ACC112 (cell line): ENCODE results near the gene EVA1C.
A peak's percentile ranks its signal among the peaks of the same experiment; 100 is the strongest.
"Not testable (repeated sequence)": the region's sequence is repeated elsewhere in the genome, so short reads cannot be mapped to it uniquely, and the experiment has no call there.

ENCODE experiments used
- H2AFZ ChIP-seq: fragments of 200-600 bp; sonication (generic); one replicate; pipeline ENCODE4 v1.6.0; 2017; ENCODE audit warnings: antibody characterized with exemption, low read length; ENCODE audit not compliant: unreplicated experiment
- H3K27ac ChIP-seq: fragments of 200-600 bp; sonication (generic); 2 replicates; pipeline ENCODE4 v1.5.1; 2014; ENCODE audit warnings: low read depth, mild to moderate bottlenecking, antibody characterized with exemption, low read length, moderate library complexity
- H3K27me3 ChIP-seq: fragments of 200-600 bp; sonication (generic); 2 replicates; pipeline ENCODE4 v1.6.1; 2014; ENCODE audit warnings: mild to moderate bottlenecking, antibody characterized with exemption, low read length, moderate library complexity, mixed read lengths; ENCODE audit not compliant: insufficient read depth
- H3K36me3 ChIP-seq: fragments of 200-600 bp; sonication (generic); 2 replicates; pipeline ENCODE4 v1.6.1; 2016; ENCODE audit warnings: mild to moderate bottlenecking, antibody characterized with exemption, low read length, moderate library complexity, mixed read lengths; ENCODE audit not compliant: insufficient read depth
- H3K4me1 ChIP-seq: fragments of 200-600 bp; sonication (generic); one replicate; pipeline ENCODE4 v1.6.1; 2016; ENCODE audit warnings: low read length, mixed read lengths; ENCODE audit not compliant: insufficient read depth, unreplicated experiment, control insufficient read depth
- H3K4me3 ChIP-seq: fragments of 200-600 bp; sonication (generic); 2 replicates; pipeline ENCODE4 v1.5.1; 2014; ENCODE audit warnings: mild to moderate bottlenecking, low read depth, low read length
- H3K79me2 ChIP-seq: fragments of 200-600 bp; sonication (generic); one replicate; pipeline ENCODE4 v1.6.0; 2016; ENCODE audit warnings: low read length; ENCODE audit not compliant: control insufficient read depth, unreplicated experiment, insufficient read depth

Gene EVA1C

GRCh38 chr21:32496568-32496967 is 84.1 kb downstream of the EVA1C start:
- Histone ChIP-seq H3K4me1 (peaks cover 70% of the 10 kb centered on the region), H3K36me3 (peaks cover 4% of the 10 kb centered on the region), H3K27ac (peak overlapping the region; percentile 97)

GRCh38 chr21:32499249-32500055 is 86.9 kb downstream of the EVA1C start:
- Histone ChIP-seq H3K27me3 (no peaks in the 10 kb centered on the region), H3K4me3 (no peak overlapping the region), H2AFZ (no peak overlapping the region), H3K36me3 (peaks cover 14% of the 10 kb centered on the region), H3K4me1 (peaks cover 46% of the 10 kb centered on the region), H3K27ac (peak overlapping the region; percentile 86), H3K79me2 (peaks cover 3% of the 10 kb centered on the region)

More at GRCh38 chr21:32496568-32496967, 84.1 kb downstream of the EVA1C start:
- H3K27me3 ChIP-seq = no peaks in the 10 kb centered on the region
- H2AFZ ChIP-seq = no peak overlapping the region
- H3K4me3 ChIP-seq = no peak overlapping the region
- H3K79me2 ChIP-seq = peaks cover 6% of the 10 kb centered on the region

GRCh38 chr21:32503641-32504040 is 91.1 kb downstream of the EVA1C start:
- H3K79me2 ChIP-seq, H3K27me3 ChIP-seq, H2AFZ ChIP-seq, H3K27ac ChIP-seq, H3K4me3 ChIP-seq: not testable (repeated sequence)
- Histone ChIP-seq H3K4me1 (peaks cover 18% of the 10 kb centered on the region), H3K36me3 (peaks cover 30% of the 10 kb centered on the region; the same call in 1 of the 2 replicates)

GRCh38 chr21:32505767-32506166 is 93.3 kb downstream of the EVA1C start:
- H3K36me3 ChIP-seq = peaks cover 30% of the 10 kb centered on the region; the same call in 1 of the 2 replicates
- H2AFZ ChIP-seq, H3K4me3 ChIP-seq, H3K4me1 ChIP-seq, H3K27me3 ChIP-seq, H3K27ac ChIP-seq, H3K79me2 ChIP-seq: not testable (repeated sequence)

- not testable (repeated sequence) for H3K4me1 ChIP-seq, H2AFZ ChIP-seq, H3K79me2 ChIP-seq, H3K27ac ChIP-seq, H3K4me3 ChIP-seq, H3K27me3 ChIP-seq
- H3K36me3 ChIP-seq = peaks cover 30% of the 10 kb centered on the region; the same call in 1 of the 2 replicates
Measured at GRCh38 chr21:32506411-32506965, 94.0 kb downstream of the EVA1C start.

- Histone ChIP-seq H3K27ac (no peak overlapping the region), H3K4me3 (no peak overlapping the region), H3K79me2 (no peaks in the 10 kb centered on the region), H2AFZ (no peak overlapping the region), H3K36me3 (peaks cover 30% of the 10 kb centered on the region; the same call in 1 of the 2 replicates), H3K27me3 (no peaks in the 10 kb centered on the region), H3K4me1 (no peaks in the 10 kb centered on the region)
Measured at GRCh38 chr21:32507342-32507919, 94.9 kb downstream of the EVA1C start.

- H2AFZ ChIP-seq, H3K27ac ChIP-seq, H3K4me1 ChIP-seq, H3K79me2 ChIP-seq, H3K4me3 ChIP-seq, H3K27me3 ChIP-seq: not testable (repeated sequence)
- peaks cover 30% of the 10 kb centered on the region; the same call in 1 of the 2 replicates for H3K36me3 ChIP-seq
Measured at GRCh38 chr21:32508036-32508435, 95.5 kb downstream of the EVA1C start.

GRCh38 chr21:32508558-32508957 is 96.1 kb downstream of the EVA1C start:
- Histone ChIP-seq H3K36me3 (peaks cover 30% of the 10 kb centered on the region; the same call in 1 of the 2 replicates), H3K27ac (no peak overlapping the region), H3K4me1 (no peaks in the 10 kb centered on the region), H3K79me2 (no peaks in the 10 kb centered on the region), H3K4me3 (no peak overlapping the region), H2AFZ (no peak overlapping the region), H3K27me3 (no peaks in the 10 kb centered on the region)

GRCh38 chr21:32508975-32509374 is 96.5 kb downstream of the EVA1C start:
- not testable (repeated sequence) for H3K79me2 ChIP-seq, H3K27ac ChIP-seq, H3K4me3 ChIP-seq, H3K4me1 ChIP-seq, H3K27me3 ChIP-seq, H2AFZ ChIP-seq
- H3K36me3 ChIP-seq = peaks cover 25% of the 10 kb centered on the region; the same call in 1 of the 2 replicates

GRCh38 chr21:32514275-32515055 is 102.0 kb downstream of the EVA1C start:
- H2AFZ ChIP-seq = no peak overlapping the region
- no peaks in the 10 kb centered on the region for H3K79me2 ChIP-seq
- H3K4me1 ChIP-seq = peaks cover 16% of the 10 kb centered on the region
- H3K27me3 ChIP-seq = no peaks in the 10 kb centered on the region
- H3K27ac ChIP-seq = no peak overlapping the region; the same call in 1 of the 2 replicates
- H3K4me3 ChIP-seq = no peak overlapping the region
- no peaks in the 10 kb centered on the region for H3K36me3 ChIP-seq
